Osteoblast (primary cell): ENCODE measurements around the gene DNAJC18. TPM values are rescaled to one million over a fixed set of nuclear protein-coding genes. Genes with fewer than 3 reads are reported as not detected.

Experiments used
- DNase-seq: peaks from one replicate; pipeline ENCODE4 v3.0.0; 2011; ENCODE audit warnings: low spot score, mixed read lengths; ENCODE audit not compliant: insufficient read length; ENCODE audit errors: missing footprints
- H2AFZ ChIP-seq: 2 replicates; pipeline ENCODE4 v1.6.0; 2011; ENCODE audit warnings: mild to moderate bottlenecking, low read length
- H3K27ac ChIP-seq: 2 replicates; pipeline ENCODE4 v1.5.1; 2011; ENCODE audit warnings: mild to moderate bottlenecking, low read depth, low read length, moderate library complexity
- H3K27me3 ChIP-seq: 2 replicates; pipeline ENCODE4 v1.6.0; 2012; ENCODE audit warnings: mild to moderate bottlenecking, control low read depth, inconsistent platforms, low read length, moderate library complexity; ENCODE audit not compliant: insufficient read depth
- H3K36me3 ChIP-seq: 2 replicates; pipeline ENCODE4 v1.5.1; 2011; ENCODE audit warnings: mild to moderate bottlenecking, low read length, control low read depth, moderate library complexity; ENCODE audit not compliant: insufficient read depth
- H3K4me1 ChIP-seq: 2 replicates; pipeline ENCODE4 v1.5.1; 2011; ENCODE audit warnings: mild to moderate bottlenecking, low read length, control low read depth, moderate library complexity; ENCODE audit not compliant: insufficient read depth
- H3K4me2 ChIP-seq: 2 replicates; pipeline ENCODE4 v1.6.0; 2011; ENCODE audit warnings: mild to moderate bottlenecking, low read length; ENCODE audit not compliant: insufficient read depth
- H3K4me3 ChIP-seq: fragments of 200-600 bp; sonication (generic); 3 replicates; pipeline ENCODE4 v1.5.1; 2012; ENCODE audit warnings: mild to moderate bottlenecking, low read length, inconsistent platforms; ENCODE audit not compliant: insufficient read depth
- H3K79me2 ChIP-seq: 2 replicates; pipeline ENCODE4 v1.6.0; 2012; ENCODE audit warnings: mild to moderate bottlenecking, low read length, control low read depth, inconsistent platforms; ENCODE audit not compliant: insufficient read depth
- H3K9me3 ChIP-seq: 2 replicates; pipeline ENCODE4 v1.5.1; 2011; ENCODE audit warnings: low read depth, low read length, control low read depth
- H4K20me1 ChIP-seq: 2 replicates; pipeline ENCODE4 v1.6.0; 2012; ENCODE audit warnings: mild to moderate bottlenecking, low read length, control low read depth; ENCODE audit not compliant: insufficient read depth
- CTCF ChIP-seq: IDR thresholded peaks from 2 replicates; pipeline ENCODE4 v1.5.1; 2011; ENCODE audit warnings: mild to moderate bottlenecking, low read depth, low read length, moderate library complexity; ENCODE audit errors: extremely low read depth
- total RNA-seq: library from RNA; depleted of rRNA; stranded (reverse); fragments of >200 nt; gene quantifications from 2 replicates; pipeline ENCODE4 v1.2.3, GENCODE V29; 2012

DNAJC18 gene
- total RNA-seq, 1 donor = 16.3 TPM

- no peaks in the 10 kb centered on the region for H4K20me1 ChIP-seq
- no peak overlapping the region for H3K4me3 ChIP-seq
- H3K79me2 ChIP-seq = no peaks in the 10 kb centered on the region
- H3K9me3 ChIP-seq = no peaks in the 10 kb centered on the region
- H3K4me1 ChIP-seq = peaks cover 23% of the 10 kb centered on the region
- no peak overlapping the region for H3K4me2 ChIP-seq
- H2AFZ ChIP-seq = peak overlapping the region; percentile 32
- TF ChIP-seq CTCF = no peak
- H3K27me3 ChIP-seq = no peaks in the 10 kb centered on the region
- peak; percentile 93 for DNase-seq
- H3K27ac ChIP-seq = peak overlapping the region; percentile 61
- H3K36me3 ChIP-seq = no peaks in the 10 kb centered on the region
Observed at GRCh38 chr5:139461698-139462097, 22.4 kb upstream of the DNAJC18 start.

- Histone ChIP-seq H3K4me1 (peaks cover 23% of the 10 kb centered on the region), H4K20me1 (no peaks in the 10 kb centered on the region), H3K27ac (peak overlapping the region; percentile 61), H2AFZ (peak overlapping the region; percentile 32), H3K36me3 (no peaks in the 10 kb centered on the region), H3K4me3 (no peak overlapping the region), H3K79me2 (no peaks in the 10 kb centered on the region), H3K9me3 (no peaks in the 10 kb centered on the region), H3K4me2 (no peak overlapping the region), H3K27me3 (no peaks in the 10 kb centered on the region)
- TF ChIP-seq CTCF = no peak
- no peak for DNase-seq
Observed at GRCh38 chr5:139461176-139461575, 21.9 kb upstream of the DNAJC18 start.

- Histone ChIP-seq H3K4me1 (peaks cover 23% of the 10 kb centered on the region), H3K4me2 (no peak overlapping the region), H3K9me3 (no peaks in the 10 kb centered on the region), H3K36me3 (no peaks in the 10 kb centered on the region), H3K27ac (no peak overlapping the region), H3K27me3 (no peaks in the 10 kb centered on the region), H4K20me1 (no peaks in the 10 kb centered on the region), H2AFZ (no peak overlapping the region), H3K4me3 (no peak overlapping the region), H3K79me2 (no peaks in the 10 kb centered on the region)
- TF ChIP-seq CTCF = no peak
- DNase-seq = peak; percentile 54
Observed at GRCh38 chr5:139460455-139460854, 21.1 kb upstream of the DNAJC18 start.

DNA sequence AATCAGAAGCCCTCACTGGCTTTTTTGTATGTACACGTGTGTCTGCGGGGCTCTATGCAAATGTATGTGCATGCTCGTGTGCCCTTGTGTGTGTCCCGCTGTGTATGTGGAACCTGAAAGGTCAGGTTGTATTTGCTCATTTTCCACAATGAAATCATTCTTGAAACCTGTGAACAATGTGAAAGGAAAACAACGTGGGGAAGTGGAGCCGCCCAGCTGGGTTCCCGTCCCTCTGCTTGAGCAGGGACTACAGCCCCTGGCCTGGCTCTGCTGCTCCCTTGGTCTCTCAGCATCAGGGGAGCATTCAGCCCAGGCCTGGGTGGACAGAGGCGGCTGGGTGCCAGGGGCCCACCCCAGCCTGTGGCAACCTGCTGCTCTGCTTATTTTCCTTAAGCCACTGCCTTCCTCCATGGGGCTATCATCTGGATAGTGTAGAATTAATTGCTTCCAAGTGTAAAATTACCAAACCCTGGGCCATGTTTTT is 20.2 kb upstream of the DNAJC18 start:
- Histone ChIP-seq H2AFZ (peak overlapping the region; percentile 23), H3K27ac (peak overlapping the region; percentile 74), H3K36me3 (no peaks in the 10 kb centered on the region), H4K20me1 (no peaks in the 10 kb centered on the region), H3K4me1 (peaks cover 23% of the 10 kb centered on the region), H3K4me3 (no peak overlapping the region), H3K4me2 (peak overlapping the region; percentile 9), H3K27me3 (no peaks in the 10 kb centered on the region), H3K9me3 (no peaks in the 10 kb centered on the region), H3K79me2 (no peaks in the 10 kb centered on the region)
- no peak for DNase-seq
- no peak for TF ChIP-seq CTCF
